Brain microvascular endothelial cell (primary cell): ENCODE measurements around the gene RAB34.

Experiments used
- DNase-seq: peaks from one replicate; pipeline ENCODE4 v3.0.0-alpha.2; 2020
- H3K27ac ChIP-seq: fragments of 250-450 bp; sonication (Bioruptor Pico); 2 replicates; pipeline ENCODE4 v1.5.1; 2020; ENCODE audit warnings: mild to moderate bottlenecking, moderate library complexity
- H3K27me3 ChIP-seq: fragments of 250-450 bp; sonication (Bioruptor Pico); replicated peaks from 2 replicates; pipeline ENCODE4 v1.5.1; 2020; ENCODE audit warnings: mild to moderate bottlenecking
- H3K36me3 ChIP-seq: fragments of 250-450 bp; sonication (Bioruptor Pico); replicated peaks from 2 replicates; pipeline ENCODE4 v1.5.1; 2020; ENCODE audit warnings: mild to moderate bottlenecking
- H3K4me3 ChIP-seq: 2 replicates; pipeline ENCODE4 v1.5.1; 2011; ENCODE audit warnings: low read depth, mild to moderate bottlenecking, control low read depth, low read length, moderate library complexity
- CTCF ChIP-seq: IDR thresholded peaks from 2 replicates; pipeline ENCODE4 v1.5.1; 2011; ENCODE audit warnings: low read depth, mild to moderate bottlenecking, moderate library complexity, low read length, control low read depth, inconsistent platforms; ENCODE audit errors: missing control alignments
- in situ Hi-C: cut with HindIII; loops from 2 replicates; pipeline ENCODE4 v1.10.0; 2017; ENCODE audit warnings: low sequenced_read_pairs, low pct_ligation_motif_present

Gene RAB34

GRCh38 chr17:28689011-28689410, 28.7 kb downstream of the RAB34 start:
- DNase-seq, result no peak
- in situ Hi-C loops, result no loop called here
- no peak overlapping the region for H3K27ac ChIP-seq
- H3K27me3 ChIP-seq, result no peaks in the 10 kb centered on the region
- peaks cover 85% of the 10 kb centered on the region for H3K36me3 ChIP-seq
- H3K4me3 ChIP-seq, result no peak overlapping the region
- TF ChIP-seq CTCF, result no peak

GRCh38 chr17:28688481-28688880, 29.2 kb downstream of the RAB34 start:
- no peak overlapping the region for H3K27ac ChIP-seq
- DNase-seq, result no peak
- TF ChIP-seq CTCF, result no peak
- no peaks in the 10 kb centered on the region for H3K27me3 ChIP-seq
- peaks cover 85% of the 10 kb centered on the region for H3K36me3 ChIP-seq
- no peak overlapping the region for H3K4me3 ChIP-seq
- in situ Hi-C loops, result no loop called here

- no peak overlapping the region for H3K4me3 ChIP-seq
- no peaks in the 10 kb centered on the region for H3K27me3 ChIP-seq
- in situ Hi-C loops, result no loop called here
- no peak for TF ChIP-seq CTCF
- no peak overlapping the region for H3K27ac ChIP-seq
- no peak for DNase-seq
- peaks cover 97% of the 10 kb centered on the region for H3K36me3 ChIP-seq
Observed at GRCh38 chr17:28686296-28686695, 31.4 kb downstream of the RAB34 start.

- Histone ChIP-seq H3K4me3 (no peak overlapping the region), H3K36me3 (peaks cover 97% of the 10 kb centered on the region), H3K27me3 (no peaks in the 10 kb centered on the region), H3K27ac (no peak overlapping the region)
- in situ Hi-C loops, result no loop called here
- no peak for TF ChIP-seq CTCF
- DNase-seq, result no peak
Observed at GRCh38 chr17:28685366-28685765, 32.3 kb downstream of the RAB34 start.

- TF ChIP-seq CTCF, result peak; percentile 16
- Histone ChIP-seq H3K4me3 (no peak overlapping the region), H3K27me3 (no peaks in the 10 kb centered on the region), H3K36me3 (peaks cover 97% of the 10 kb centered on the region), H3K27ac (no peak overlapping the region)
- peak; percentile 10 for DNase-seq
- in situ Hi-C loops, result no loop called here
Observed at GRCh38 chr17:28684963-28685362, 32.7 kb downstream of the RAB34 start.

DNA sequence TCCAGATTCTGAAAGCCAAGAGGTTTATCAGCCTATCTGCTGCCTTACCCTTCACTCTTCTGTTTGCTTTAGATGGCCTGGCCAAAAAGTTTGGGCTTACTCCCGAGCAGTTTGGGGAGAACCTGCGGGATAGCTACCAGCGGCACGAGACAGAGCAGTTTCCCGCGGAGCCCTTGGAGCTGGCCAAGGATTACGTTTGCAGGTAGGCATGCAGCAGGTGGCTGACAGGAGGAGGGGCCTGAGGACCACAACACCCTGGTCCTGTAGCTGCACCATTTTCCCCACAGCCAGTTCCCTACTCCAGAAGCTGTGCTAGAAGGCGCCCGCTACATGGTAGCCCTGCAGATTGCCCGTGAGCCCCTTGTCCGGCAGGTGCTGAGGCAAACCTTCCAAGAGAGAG, 35.0 kb downstream of the RAB34 start:
- no peak for TF ChIP-seq CTCF
- in situ Hi-C loops, result no loop called here
- Histone ChIP-seq H3K4me3 (no peak overlapping the region), H3K36me3 (peaks cover 96% of the 10 kb centered on the region), H3K27ac (no peak overlapping the region), H3K27me3 (no peaks in the 10 kb centered on the region)
- DNase-seq, result no peak
